GM12873 (cell line): ENCODE measurements around the gene PLSCR2.

Experiments
- TF ChIP-seq, protein P1 (sequence below): IDR thresholded peaks from 2 replicates; pipeline ENCODE4 v1.5.1; 2012; ENCODE audit warnings: low read depth, mild to moderate bottlenecking, moderate library complexity, low read length, control low read depth; ENCODE audit not compliant: insufficient read depth; ENCODE audit errors: missing control alignments

PLSCR2 gene

DNA sequence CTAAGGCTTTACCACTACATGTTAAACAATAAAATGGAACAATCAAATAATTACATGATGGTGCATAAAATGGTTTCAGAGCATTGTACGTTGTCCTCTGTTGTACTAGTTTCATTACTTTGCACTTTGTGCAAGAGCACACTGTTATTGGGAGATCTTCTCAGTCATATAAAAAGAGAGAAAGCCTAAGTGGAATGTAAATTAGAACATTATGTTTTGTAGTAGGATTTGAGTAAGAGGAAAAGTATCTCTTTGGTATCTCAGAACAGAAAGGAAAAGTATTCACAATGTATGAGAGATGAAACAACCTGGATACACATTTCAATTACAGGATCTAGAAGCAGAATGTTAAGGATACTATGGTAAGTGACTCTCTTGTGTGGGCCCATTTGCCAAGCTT is 26.9 kb upstream of the PLSCR2 start:
- TF ChIP-seq, protein P1, sequence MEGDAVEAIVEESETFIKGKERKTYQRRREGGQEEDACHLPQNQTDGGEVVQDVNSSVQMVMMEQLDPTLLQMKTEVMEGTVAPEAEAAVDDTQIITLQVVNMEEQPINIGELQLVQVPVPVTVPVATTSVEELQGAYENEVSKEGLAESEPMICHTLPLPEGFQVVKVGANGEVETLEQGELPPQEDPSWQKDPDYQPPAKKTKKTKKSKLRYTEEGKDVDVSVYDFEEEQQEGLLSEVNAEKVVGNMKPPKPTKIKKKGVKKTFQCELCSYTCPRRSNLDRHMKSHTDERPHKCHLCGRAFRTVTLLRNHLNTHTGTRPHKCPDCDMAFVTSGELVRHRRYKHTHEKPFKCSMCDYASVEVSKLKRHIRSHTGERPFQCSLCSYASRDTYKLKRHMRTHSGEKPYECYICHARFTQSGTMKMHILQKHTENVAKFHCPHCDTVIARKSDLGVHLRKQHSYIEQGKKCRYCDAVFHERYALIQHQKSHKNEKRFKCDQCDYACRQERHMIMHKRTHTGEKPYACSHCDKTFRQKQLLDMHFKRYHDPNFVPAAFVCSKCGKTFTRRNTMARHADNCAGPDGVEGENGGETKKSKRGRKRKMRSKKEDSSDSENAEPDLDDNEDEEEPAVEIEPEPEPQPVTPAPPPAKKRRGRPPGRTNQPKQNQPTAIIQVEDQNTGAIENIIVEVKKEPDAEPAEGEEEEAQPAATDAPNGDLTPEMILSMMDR = no peak

DNA sequence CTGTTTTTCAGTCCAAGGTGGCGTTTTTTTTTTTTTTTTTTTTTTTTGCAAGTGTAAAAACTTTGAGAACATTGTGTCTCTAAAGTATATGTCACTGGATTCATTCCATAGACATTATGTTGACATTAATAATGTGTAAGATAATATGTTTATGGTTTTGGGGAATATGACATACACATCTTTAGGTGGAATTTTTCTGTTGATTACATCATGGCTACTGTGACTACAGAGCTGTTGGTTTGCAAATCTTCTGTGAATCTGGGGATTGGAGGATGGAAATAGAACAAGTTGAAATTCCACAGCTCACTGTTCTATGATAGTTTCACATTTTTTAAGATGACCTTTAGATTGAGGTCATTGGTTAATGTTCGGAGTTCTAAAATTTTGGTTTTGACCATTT is 24.4 kb upstream of the PLSCR2 start:
- TF ChIP-seq, protein P1 = no peak

DNA sequence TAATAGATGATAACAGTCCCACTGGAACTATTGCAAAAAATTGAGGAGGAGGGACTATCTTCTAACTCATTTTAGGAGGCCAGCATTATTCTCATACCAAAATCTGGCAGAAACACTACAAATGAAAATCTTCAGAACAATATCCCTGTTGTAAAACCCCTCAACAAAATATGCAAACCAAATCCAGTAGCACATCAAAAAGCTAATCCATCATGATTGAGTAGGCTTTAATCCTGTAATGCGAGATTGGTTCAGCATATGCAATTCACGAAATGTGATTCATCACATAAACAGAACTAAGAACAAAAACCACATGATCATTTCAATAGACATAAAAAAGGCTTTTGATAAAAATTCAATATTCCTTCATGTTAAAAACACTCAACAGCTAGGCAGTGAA is 23.9 kb upstream of the PLSCR2 start:
- TF ChIP-seq, protein P1 = no peak

DNA sequence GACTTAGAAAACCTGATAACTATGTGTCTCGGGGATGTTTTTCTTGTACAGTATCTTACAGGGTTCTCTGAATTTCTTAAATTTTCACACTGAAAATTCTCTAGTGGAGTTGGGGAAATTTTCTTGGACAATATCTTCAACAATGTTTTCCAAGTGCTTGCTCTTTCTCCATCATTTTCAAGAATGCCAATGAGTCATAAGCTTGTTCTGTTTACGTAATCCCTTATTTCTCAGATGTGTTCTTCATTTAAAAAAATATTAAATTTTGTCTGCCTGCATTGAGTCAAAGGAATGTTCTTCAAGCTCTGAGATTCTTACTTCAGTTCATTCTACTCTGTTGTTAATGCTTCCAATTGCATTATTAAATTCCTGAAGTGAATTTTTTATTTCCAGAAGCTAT is 21.9 kb upstream of the PLSCR2 start:
- TF ChIP-seq, protein P1 = no peak

DNA sequence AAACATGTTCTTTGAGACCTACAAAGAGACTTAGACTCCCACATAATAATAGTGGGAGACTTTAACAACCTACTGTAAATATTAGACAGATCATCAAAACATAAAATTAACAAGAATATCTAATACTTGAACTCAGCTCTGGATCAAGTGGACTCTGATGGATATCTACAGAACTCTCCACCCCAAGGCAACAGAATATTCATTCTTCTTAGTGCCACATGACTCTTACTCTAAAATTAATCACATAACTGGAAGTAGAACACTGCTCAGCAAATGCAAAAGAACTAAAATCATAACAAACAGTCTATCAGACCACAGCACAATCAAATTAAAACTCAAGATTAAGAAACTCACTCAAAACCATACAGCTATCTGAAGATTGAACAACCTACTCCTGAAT is 15.9 kb upstream of the PLSCR2 start:
- TF ChIP-seq, protein P1 = no peak

DNA sequence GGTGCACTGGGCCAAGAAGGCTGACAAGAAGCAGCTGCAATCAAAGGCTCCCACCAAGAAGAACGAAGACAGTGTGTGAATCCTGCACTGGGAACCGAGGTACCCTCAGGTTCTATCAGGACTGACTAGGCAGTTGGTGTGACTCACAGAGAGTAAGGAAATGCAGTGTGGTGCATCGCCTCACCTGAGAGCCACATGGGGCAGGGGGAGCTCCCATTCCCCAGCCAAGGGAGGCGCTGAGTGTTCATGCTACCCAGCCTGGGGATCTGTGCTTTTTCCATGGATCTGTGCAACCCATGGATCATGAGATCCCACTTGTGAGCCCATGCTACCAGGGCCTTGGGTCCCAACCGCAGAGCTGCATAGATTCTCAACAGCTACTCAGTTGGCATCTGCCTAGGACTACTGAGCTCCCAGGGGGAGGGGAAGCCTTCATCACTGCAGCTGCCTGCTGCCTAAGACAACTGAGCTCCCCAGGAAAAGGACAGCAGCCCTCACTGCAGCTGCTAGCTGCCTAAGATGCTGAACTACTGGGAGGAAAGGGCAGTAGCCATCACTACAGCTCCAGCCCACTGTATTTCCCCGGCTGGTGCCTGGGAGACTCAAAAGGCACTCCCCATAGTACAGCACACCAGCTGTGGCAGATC is 6.9 kb upstream of the PLSCR2 start:
- TF ChIP-seq, protein P1 = no peak

DNA sequence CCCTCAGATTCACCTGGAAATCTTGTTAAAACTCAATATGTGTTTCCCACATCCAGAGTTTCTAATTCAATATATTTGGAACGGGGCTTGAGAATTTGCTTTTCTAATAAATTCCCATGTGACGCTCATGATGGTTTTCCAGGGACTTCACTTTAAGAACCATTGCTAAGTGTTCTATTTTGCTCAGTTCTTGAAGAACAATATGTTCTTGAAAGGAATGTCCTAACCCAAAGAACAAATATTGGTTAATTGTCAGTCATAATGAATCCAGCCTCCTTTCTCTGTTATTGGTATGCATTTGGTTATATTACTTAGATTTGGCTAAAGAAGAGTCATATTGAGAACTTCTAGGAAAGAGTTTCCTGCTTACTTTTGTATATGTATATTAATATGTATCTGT is 4.4 kb upstream of the PLSCR2 start:
- TF ChIP-seq, protein P1 = no peak
